IMR-90 (cell line): ENCODE data around the gene MIB1. TPM values are rescaled to one million over a fixed set of nuclear protein-coding genes. Genes with fewer than 3 reads are reported as not detected.

ENCODE experiments used
- ATAC-seq: fragments of 200-7000 bp; cut with Tn5 transposase; 2 replicates; pipeline ENCODE4 v1.9.1; 2020; ENCODE audit warnings: low read depth, mild to moderate bottlenecking, moderate library complexity
- BruUV-seq: library from RNA; stranded (reverse); fragments of 400-500 nt; replicated peaks from 2 replicates; lab custom pipeline; 2021; lab: Mats Ljungman, UMichigan
- CTCF ChIA-PET: fragments of 300-600 bp; formaldehyde crosslinking; extraction: SDS; loops from one replicate; lab custom pipeline; 2021; ENCODE audit warnings: antibody characterized with exemption; lab: Yijun Ruan, JAX
- POLR2A ChIA-PET: fragments of 300-600 bp; sonication (Branson Sonifier 250); formaldehyde crosslinking; loops from one replicate; lab custom pipeline; 2022; ENCODE audit warnings: antibody characterized with exemption; ENCODE audit not compliant: unreplicated experiment; lab: Charles Lee
- DNase-seq: peaks from one replicate; pipeline ENCODE4 v3.0.0; 2013
- H2AFZ ChIP-seq: replicated peaks from 2 replicates; pipeline ENCODE3; 2013; ENCODE audit warnings: low read length, mild to moderate bottlenecking; ENCODE audit not compliant: poor library complexity
- H2AK5ac ChIP-seq: 2 replicates; pipeline ENCODE4 v1.6.1; 2013; ENCODE audit warnings: low read depth, low read length, inconsistent platforms
- H2AK9ac ChIP-seq: replicated peaks from 2 replicates; pipeline ENCODE3; 2013; ENCODE audit warnings: mild to moderate bottlenecking, low read depth, low read length, moderate library complexity; ENCODE audit not compliant: poor library complexity
- H2BK120ac ChIP-seq: 2 replicates; pipeline ENCODE4 v1.6.1; 2013; ENCODE audit warnings: low read depth, low read length, inconsistent platforms
- H2BK15ac ChIP-seq: 3 replicates; pipeline ENCODE4 v1.6.1; 2013; ENCODE audit warnings: low read depth, low read length, inconsistent platforms
- H2BK20ac ChIP-seq: 2 replicates; pipeline ENCODE4 v1.6.1; 2013; ENCODE audit warnings: low read depth, mild to moderate bottlenecking, inconsistent platforms, low read length, moderate library complexity
- H2BK5ac ChIP-seq: 2 replicates; pipeline ENCODE4 v1.6.1; 2013; ENCODE audit warnings: mild to moderate bottlenecking, low read depth, low read length, inconsistent platforms; ENCODE audit not compliant: poor library complexity, severe bottlenecking
- H3K14ac ChIP-seq: replicated peaks from 2 replicates; pipeline ENCODE4 v1.6.1; 2013; ENCODE audit warnings: low read depth, low read length, inconsistent platforms
- H3K18ac ChIP-seq: 2 replicates; pipeline ENCODE4 v1.6.1; 2013; ENCODE audit warnings: low read depth, low read length, control low read depth
- H3K23ac ChIP-seq: 2 replicates; pipeline ENCODE4 v1.6.1; 2013; ENCODE audit warnings: low read depth, low read length, inconsistent platforms
- H3K27ac ChIP-seq: 2 replicates; pipeline ENCODE4 v1.5.1; 2013; ENCODE audit warnings: mild to moderate bottlenecking, control low read depth, low read length; ENCODE audit not compliant: insufficient read depth
- H3K27me3 ChIP-seq: 2 replicates; pipeline ENCODE4 v1.6.1; 2013; ENCODE audit warnings: low read length; ENCODE audit not compliant: control insufficient read depth, insufficient read depth
- H3K36me3 ChIP-seq: 2 replicates; pipeline ENCODE4 v1.6.1; 2013; ENCODE audit warnings: low read length, mixed read lengths; ENCODE audit not compliant: control insufficient read depth, insufficient read depth
- H3K4ac ChIP-seq: 2 replicates; pipeline ENCODE4 v1.6.1; 2013; ENCODE audit warnings: low read depth, low read length, inconsistent platforms
- H3K4me1 ChIP-seq: 2 replicates; pipeline ENCODE4 v1.6.1; 2013; ENCODE audit warnings: low read length, mixed read lengths; ENCODE audit not compliant: control insufficient read depth, insufficient read depth
- H3K4me2 ChIP-seq: 2 replicates; pipeline ENCODE4 v1.6.1; 2013; ENCODE audit warnings: low read depth, mild to moderate bottlenecking, control low read depth, low read length, moderate library complexity
- H3K4me3 ChIP-seq: 2 replicates; pipeline ENCODE4 v1.5.1; 2013; ENCODE audit warnings: low read depth, mild to moderate bottlenecking, control low read depth, low read length, moderate library complexity; ENCODE audit not compliant: insufficient read depth
- H3K56ac ChIP-seq: 2 replicates; pipeline ENCODE4 v1.6.1; 2013; ENCODE audit warnings: low read length, inconsistent platforms; ENCODE audit not compliant: insufficient read depth; ENCODE audit errors: extremely low read depth
- H3K79me1 ChIP-seq, 2 experiments: 2 replicates each; pipeline ENCODE4 v1.6.1; 2013; ENCODE audit warnings: low read length in 2 of 2, inconsistent platforms in 1 of 2, low read depth in 1 of 2
- H3K9ac ChIP-seq: 2 replicates; pipeline ENCODE4 v1.6.1; 2013; ENCODE audit warnings: low read depth, low read length, control low read depth
- H3K9me1 ChIP-seq: 2 replicates; pipeline ENCODE4 v1.6.1; 2013; ENCODE audit warnings: low read length, inconsistent platforms; ENCODE audit not compliant: insufficient read depth
- H3K9me3 ChIP-seq: 2 replicates; pipeline ENCODE4 v1.6.1; 2013; ENCODE audit warnings: low read length; ENCODE audit not compliant: control insufficient read depth, insufficient read depth
- H4K20me1 ChIP-seq: 2 replicates; pipeline ENCODE4 v1.6.1; 2013; ENCODE audit warnings: low read length, inconsistent platforms; ENCODE audit not compliant: insufficient read depth
- H4K5ac ChIP-seq: 2 replicates; pipeline ENCODE4 v1.6.1; 2013; ENCODE audit warnings: mild to moderate bottlenecking, low read depth, low read length, control low read depth
- H4K8ac ChIP-seq, 2 experiments: 2 replicates each; pipeline ENCODE4 v1.6.1; 2013; ENCODE audit warnings: low read depth in 2 of 2, low read length in 2 of 2, control low read depth in 1 of 2, inconsistent platforms in 1 of 2
- H4K91ac ChIP-seq: 2 replicates; pipeline ENCODE4 v1.6.1; 2013; ENCODE audit warnings: low read depth, low read length, inconsistent platforms; ENCODE audit not compliant: insufficient read depth
- BHLHE40 ChIP-seq: fragments of 150-350 bp; IDR thresholded peaks from 2 replicates; pipeline ENCODE4 v1.6.1; 2016; ENCODE audit warnings: mild to moderate bottlenecking, low read depth, low read length
- CEBPB ChIP-seq: IDR thresholded peaks from 2 replicates; pipeline ENCODE4 v1.6.1; 2012; ENCODE audit warnings: low read depth, low read length, improper control_type of control experiment
- CHD1 ChIP-seq: IDR thresholded peaks from 2 replicates; pipeline ENCODE4 v1.6.1; 2012; ENCODE audit warnings: low read depth, low read length, improper control_type of control experiment
- CTCF ChIP-seq: conservative IDR thresholded peaks from 2 replicates; pipeline ENCODE4 v1.5.1; 2012; ENCODE audit warnings: mild to moderate bottlenecking, low read depth, low read length, improper control_type of control experiment
- ELK1 ChIP-seq: fragments of 150-350 bp; IDR thresholded peaks from 2 replicates; pipeline ENCODE4 v1.6.1; 2016; ENCODE audit warnings: low read depth, mild to moderate bottlenecking, low read length, moderate library complexity, borderline replicate concordance
- FOS ChIP-seq: fragments of 150-350 bp; IDR thresholded peaks from 2 replicates; pipeline ENCODE4 v1.6.1; 2016; ENCODE audit warnings: low read depth, low read length
- MAFK ChIP-seq: IDR thresholded peaks from 2 replicates; pipeline ENCODE4 v1.6.1; 2012; ENCODE audit warnings: low read depth, low read length, improper control_type of control experiment
- MAZ ChIP-seq: IDR thresholded peaks from 2 replicates; pipeline ENCODE4 v1.6.1; 2012; ENCODE audit warnings: low read depth, mild to moderate bottlenecking, low read length, improper control_type of control experiment, moderate library complexity, borderline replicate concordance
- MXI1 ChIP-seq: IDR thresholded peaks from 2 replicates; pipeline ENCODE4 v1.6.1; 2012; ENCODE audit warnings: low read depth, mild to moderate bottlenecking, low read length, moderate library complexity, borderline replicate concordance
- NFE2L2 ChIP-seq: fragments of 150-350 bp; IDR thresholded peaks from 2 replicates; pipeline ENCODE4 v1.6.1; 2016; ENCODE audit warnings: low read depth, mild to moderate bottlenecking, low read length
- POLR2A ChIP-seq: IDR thresholded peaks from 2 replicates; pipeline ENCODE4 v1.6.1; 2012; ENCODE audit warnings: mild to moderate bottlenecking, low read depth, low read length
- RAD21 ChIP-seq: IDR thresholded peaks from 2 replicates; pipeline ENCODE4 v1.6.1; 2012; ENCODE audit warnings: low read length, improper control_type of control experiment
- RCOR1 ChIP-seq: IDR thresholded peaks from 2 replicates; pipeline ENCODE4 v1.6.1; 2012; ENCODE audit warnings: mild to moderate bottlenecking, low read length, improper control_type of control experiment; ENCODE audit not compliant: insufficient replicate concordance
- RFX5 ChIP-seq: IDR thresholded peaks from 2 replicates; pipeline ENCODE4 v1.8.0; 2012; ENCODE audit warnings: low read depth, mild to moderate bottlenecking, low read length, moderate library complexity
- SMC3 ChIP-seq: fragments of 150-350 bp; IDR thresholded peaks from 2 replicates; pipeline ENCODE4 v1.6.1; 2016; ENCODE audit warnings: low read depth, mild to moderate bottlenecking, antibody characterized with exemption, low read length, moderate library complexity
- USF2 ChIP-seq: fragments of 150-350 bp; IDR thresholded peaks from 2 replicates; pipeline ENCODE4 v1.6.1; 2017; ENCODE audit warnings: mild to moderate bottlenecking, antibody characterized with exemption, low read length, low read depth
- WGBS, 2 experiments: methylation state at CpG; one replicate each; pipeline versions ENCODE4 v1.1.5 to v1.1.7; 2013; ENCODE audit warnings: missing lambda C conversion rate in 2 of 2; ENCODE audit not compliant: insufficient read length in 1 of 2; ENCODE audit errors: extremely low coverage in 2 of 2; 5-methylcytosine and 5-hydroxymethylcytosine counted together
- dilution Hi-C: fragments of 300-500 bp; cut with HindIII; formaldehyde crosslinking; loops from one replicate; pipeline ENCODE4 v1.14.3; 2018; ENCODE audit warnings: low sequenced_read_pairs; ENCODE audit not compliant: unreplicated experiment
- in situ Hi-C: fragments of 300-500 bp; cut with MboI; formaldehyde crosslinking; loops from 3 replicates; pipeline ENCODE4 v1.14.3; 2019; ENCODE audit warnings: low sequenced_read_pairs, inconsistent platforms, mixed read lengths
- intact Hi-C: fragments of 100-400 bp; cut with micrococcal nuclease; formaldehyde crosslinking; loops from 2 replicates; pipeline ENCODE4 v1.10.0; 2022
- polyA plus RNA-seq, 3 experiments: library from polyadenylated mRNA; depleted of rRNA; stranded (reverse); fragments of >200 nt; gene quantifications; 2 replicates each; pipeline ENCODE4 v1.2.3, GENCODE V29; 2012; ENCODE audit warnings: low replicate concordance in 1 of 3
- total RNA-seq: library from RNA; depleted of rRNA; stranded (reverse); fragments of >200 nt; gene quantifications from 2 replicates; pipeline ENCODE4 v1.2.3, GENCODE V29; 2012

MIB1 gene
- total and polyA plus RNA-seq, 2 of the 4 experiments (the other 2 are of a cell fraction) = 5.9 to 80.1 TPM

GRCh38 chr18:21706386-21706865, 34.2 kb upstream of the MIB1 start:
- H3K23ac ChIP-seq = no peak overlapping the region
- H4K20me1 ChIP-seq = no peaks in the 10 kb centered on the region
- ChIA-PET POLR2A (no interaction called here), CTCF (no interaction called here)
- no peak overlapping the region for H3K18ac ChIP-seq
- intact Hi-C loops = no loop called here
- dilution Hi-C loops = no loop called here
- no peaks in the 10 kb centered on the region for H3K27me3 ChIP-seq
- H2BK15ac ChIP-seq = no peak overlapping the region
- no peak overlapping the region for H3K27ac ChIP-seq
- H4K91ac ChIP-seq = no peak overlapping the region
- DNase-seq = no peak
- H4K8ac ChIP-seq = no peak overlapping the region
- H3K79me1 ChIP-seq = peaks cover 6 to 15% of the 10 kb centered on the region in 2 experiments; a peak in 3 of 4 replicates
- no peak overlapping the region for H2AFZ ChIP-seq
- no peak overlapping the region for H2AK9ac ChIP-seq
- no TSS peak for BruUV-seq
- ATAC-seq = no peak
- no peak overlapping the region for H3K4me3 ChIP-seq
- no peak overlapping the region for H3K14ac ChIP-seq
- no peaks in the 10 kb centered on the region for H3K36me3 ChIP-seq
- H3K4ac ChIP-seq = no peak overlapping the region
- H3K4me2 ChIP-seq = no peak overlapping the region
- no peak overlapping the region for H4K5ac ChIP-seq
- no peak overlapping the region for H2AK5ac ChIP-seq
- H2BK20ac ChIP-seq = no peak overlapping the region
- in situ Hi-C loops = no loop called here
- no peak overlapping the region for H3K56ac ChIP-seq
- no peaks in the 10 kb centered on the region for H3K9me1 ChIP-seq
- TF ChIP-seq RAD21 (no peak), RCOR1 (no peak), MAFK (no peak), SMC3 (no peak), NFE2L2 (no peak), BHLHE40 (no peak), MXI1 (no peak), RFX5 (no peak), CEBPB (no peak), MAZ (no peak), POLR2A (no peak), CHD1 (no peak), USF2 (no peak), ELK1 (no peak), FOS (no peak), CTCF (no peak)
- H2BK5ac ChIP-seq = no peak overlapping the region
- WGBS, 2 experiments = 80% methylated on average over 2 of the region's 28 CpGs; no CpG with 5 or more reads in 1 of the 2 experiments
- no peak overlapping the region for H2BK120ac ChIP-seq
- H3K4me1 ChIP-seq = no peaks in the 10 kb centered on the region; the same call in 1 of the 2 replicates
- H3K9me3 ChIP-seq = no peaks in the 10 kb centered on the region
- no peak overlapping the region for H3K9ac ChIP-seq
